Activated CD4-positive, alpha-beta T cell treated with anti-CD3 and anti-CD28 coated beads, Interleukin-10, Interleukin-2, amounts not matched to agents 100 ng/mL and 50 ng/mL, durations not matched to agents 16 hours and 8 hours (primary cell): ENCODE measurements around the gene F2.

Source experiments
- DNase-seq: peaks from one replicate; pipeline ENCODE4 v3.0.0-alpha.2; 2020

The F2 gene

GRCh38 chr11:46743693-46744339, 24.8 kb downstream of the F2 start:
- no peak for DNase-seq

GRCh38 chr11:46745328-46745727, 26.3 kb downstream of the F2 start:
- no peak for DNase-seq

- no peak for DNase-seq
Measured at GRCh38 chr11:46745995-46746394, 27.0 kb downstream of the F2 start.

- DNase-seq = no peak
Measured at GRCh38 chr11:46747150-46747549, 28.1 kb downstream of the F2 start.

- no peak for DNase-seq
Measured at GRCh38 chr11:46755962-46756361, 36.9 kb downstream of the F2 start.

- DNase-seq = no peak
Measured at GRCh38 chr11:46759196-46759595, 40.2 kb downstream of the F2 start.

- no peak for DNase-seq
Measured at GRCh38 chr11:46760429-46761128, 41.6 kb downstream of the F2 start.

- no peak for DNase-seq
Measured at GRCh38 chr11:46761807-46762206, 42.8 kb downstream of the F2 start.

- DNase-seq = no peak
Measured at GRCh38 chr11:46762248-46762647, 43.2 kb downstream of the F2 start.

- no peak for DNase-seq
Measured at GRCh38 chr11:46766656-46767055, 47.6 kb downstream of the F2 start.

- DNase-seq = no peak
Measured at GRCh38 chr11:46769636-46770221, 50.7 kb downstream of the F2 start.

- no peak for DNase-seq
Measured at GRCh38 chr11:46776878-46777277, 57.9 kb downstream of the F2 start.

GRCh38 chr11:46778416-46778815, 59.4 kb downstream of the F2 start:
- no peak for DNase-seq
